NCI-H1436 treated with DMSO at 0.1 percent for 48 hours (cell line): ENCODE data around the gene TMEM204.

Experiments used
- DNase-seq: peaks from one replicate; lab custom pipeline; 2025; lab: John Stamatoyannopoulos, UW

TMEM204 gene

GRCh38 chr16:1499756-1500464 lies 33.6 kb upstream of the TMEM204 start:
- DNase-seq: no peak

- no peak for DNase-seq
These were observed 32.9 kb upstream of the TMEM204 start for GRCh38 chr16:1500465-1501150.

- DNase-seq: no peak
These were observed 31.8 kb upstream of the TMEM204 start for GRCh38 chr16:1501630-1502029.

- no peak for DNase-seq
These were observed 31.1 kb upstream of the TMEM204 start for GRCh38 chr16:1502092-1503004.

GRCh38 chr16:1503110-1503955 lies 30.1 kb upstream of the TMEM204 start:
- DNase-seq: no peak

GRCh38 chr16:1505073-1505844 lies 28.2 kb upstream of the TMEM204 start:
- no peak for DNase-seq

GRCh38 chr16:1505912-1506311 lies 27.6 kb upstream of the TMEM204 start:
- DNase-seq: no peak

GRCh38 chr16:1506494-1507213 lies 26.8 kb upstream of the TMEM204 start:
- DNase-seq: no peak

GRCh38 chr16:1508494-1509187 lies 24.8 kb upstream of the TMEM204 start:
- no peak for DNase-seq

- DNase-seq: no peak
These were observed 23.9 kb upstream of the TMEM204 start for GRCh38 chr16:1509307-1510221.

GRCh38 chr16:1510272-1510671 lies 23.2 kb upstream of the TMEM204 start:
- DNase-seq: no peak

- DNase-seq: no peak
These were observed 22.5 kb upstream of the TMEM204 start for GRCh38 chr16:1510941-1511351.

- DNase-seq: no peak
These were observed 21.6 kb upstream of the TMEM204 start for GRCh38 chr16:1511662-1512569.

GRCh38 chr16:1512774-1513173 lies 20.7 kb upstream of the TMEM204 start:
- no peak for DNase-seq

GRCh38 chr16:1514507-1514906 lies 19.0 kb upstream of the TMEM204 start:
- DNase-seq: no peak

GRCh38 chr16:1518626-1519135 lies 14.8 kb upstream of the TMEM204 start:
- DNase-seq: no peak

GRCh38 chr16:1519831-1520230 lies 13.6 kb upstream of the TMEM204 start:
- no peak for DNase-seq
